Lung (tissue), 12 donors: ENCODE results near the gene GSDME. TPM values are rescaled to one million over a fixed set of nuclear protein-coding genes. Genes with fewer than 3 reads are reported as not detected.

Experiments
- ATAC-seq: fragments of 200-7000 bp; cut with Tn5 transposase; one replicate; pipeline ENCODE4 v1.9.1; 2020; ENCODE audit warnings: moderate number of reproducible peaks; ENCODE audit not compliant: insufficient read depth, low FRiP score
- DNase-seq, 3 donors: peaks; one replicate each; pipeline ENCODE4 v3.0.0-alpha.2; 2013 to 2017
- H3K27ac ChIP-seq, 2 donors: one replicate each; pipeline ENCODE4 v1.5.1; 2013; ENCODE audit warnings: mild to moderate bottlenecking in 2 of 2, moderate library complexity in 2 of 2, control low read depth in 1 of 2, inconsistent platforms in 1 of 2, low read depth in 1 of 2, low read length in 1 of 2
- H3K27me3 ChIP-seq, 3 donors: one replicate each; pipeline ENCODE4 v1.5.1; 2013; ENCODE audit warnings: low read length in 2 of 3; ENCODE audit not compliant: control insufficient read depth in 3 of 3, insufficient read depth in 3 of 3
- H3K36me3 ChIP-seq, 4 donors: one replicate each; pipeline ENCODE4 v1.5.1; 2013; ENCODE audit warnings: low read length in 4 of 4, mild to moderate bottlenecking in 1 of 4, moderate library complexity in 1 of 4; ENCODE audit not compliant: control insufficient read depth in 4 of 4, insufficient read depth in 4 of 4
- H3K4me1 ChIP-seq, 5 donors: one replicate each; pipeline ENCODE4 v1.5.1; 2013; ENCODE audit warnings: low read length in 5 of 5, mild to moderate bottlenecking in 2 of 5, moderate library complexity in 1 of 5; ENCODE audit not compliant: control insufficient read depth in 5 of 5, insufficient read depth in 5 of 5
- H3K4me3 ChIP-seq: one replicate; pipeline ENCODE4 v1.5.1; 2013; ENCODE audit warnings: mild to moderate bottlenecking, control low read depth, moderate library complexity
- H3K9ac ChIP-seq, 2 donors: one replicate each; pipeline ENCODE4 v1.5.1; 2013; ENCODE audit warnings: low read length in 2 of 2, control low read depth in 1 of 2; ENCODE audit not compliant: insufficient read depth in 1 of 2
- H3K9me3 ChIP-seq, 4 donors: one replicate each; pipeline ENCODE4 v1.5.1; 2013; ENCODE audit warnings: low read length in 3 of 4, mild to moderate bottlenecking in 1 of 4, moderate library complexity in 1 of 4; ENCODE audit not compliant: control insufficient read depth in 4 of 4, insufficient read depth in 3 of 4
- WGBS, 2 donors: extraction: QIAGEN DNeasy Blood & Tissue Kit; methylation state at CpG; one replicate each; pipeline ENCODE4 v1.1.7; 2013; 5-methylcytosine and 5-hydroxymethylcytosine counted together
- polyA plus RNA-seq, 2 donors: library from polyadenylated mRNA; stranded (reverse); fragments of 200-250 nt; gene quantifications; one replicate each; pipeline ENCODE4 v1.2.1, GENCODE V29; 2013
- total RNA-seq, 2 donors: library from RNA; depleted of rRNA in 1 of 2; stranded (reverse); fragments of >200 nt in 1 of 2; gene quantifications; one replicate each; pipeline ENCODE4 v1.2.1, GENCODE V29; 2014 to 2021
- TF ChIP-seq, protein P1 (sequence below): IDR thresholded peaks from 2 replicates; pipeline ENCODE4 v1.5.1; 2012; ENCODE audit warnings: mild to moderate bottlenecking; ENCODE audit errors: control extremely low read depth, extremely low read depth
- donor health status: control.
- donor health status: control.
- donor health status: Bipolar disorder and iron deficiency.
- donor health status: healthy.
- donor health status: DM: yes; HTN: yes; CAD: no.

Gene GSDME
- total and polyA plus RNA-seq, 4 donors = 3.0 to 16.6 (median 11.4) TPM

DNA sequence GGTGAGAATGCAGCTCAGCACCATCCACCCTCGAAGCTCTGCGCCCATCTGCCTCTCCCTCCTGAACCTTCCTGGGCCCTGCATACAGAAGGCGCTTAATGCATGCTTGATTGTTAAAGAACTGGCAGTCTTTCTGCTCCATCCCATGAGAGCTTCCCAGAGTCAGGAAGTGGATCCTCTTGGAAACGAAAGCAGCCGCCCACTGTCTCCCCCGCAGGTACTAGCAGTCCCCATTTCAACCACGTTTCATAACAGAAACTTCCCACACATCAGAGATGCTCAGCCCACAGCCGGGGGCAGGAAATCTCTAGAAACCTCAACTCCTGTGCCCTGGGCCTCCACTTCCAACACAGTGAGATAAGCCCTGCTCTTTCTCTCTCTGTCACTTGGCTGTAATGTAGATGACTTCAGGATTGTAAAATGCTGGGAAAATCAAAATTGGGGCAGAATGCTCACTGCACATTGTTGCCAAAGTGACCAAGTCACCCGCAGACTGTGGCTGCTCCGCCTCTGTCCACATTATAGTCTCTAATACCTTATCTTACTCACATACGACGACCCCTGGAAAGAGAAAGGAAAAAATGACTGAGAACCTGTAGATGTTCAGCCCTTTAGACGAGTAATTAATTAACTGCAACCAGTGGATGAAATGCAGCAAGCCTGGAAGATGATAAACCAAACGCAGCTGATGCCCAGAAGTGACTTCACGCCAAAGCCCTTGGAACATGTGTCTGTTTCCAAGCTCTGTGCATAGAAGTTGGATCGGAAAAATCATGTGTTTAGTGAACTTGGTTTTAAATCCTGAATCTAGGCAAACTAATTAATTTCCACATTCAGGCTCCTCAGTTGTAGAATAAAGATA lies 28.5 kb downstream of the GSDME start:
- Histone ChIP-seq H3K27ac (no peak overlapping the region), H3K4me1 (peaks cover 0 to 7% (median 0%) of the 10 kb centered on the region in 5 donors), H3K4me3 (no peak overlapping the region), H3K36me3 (peaks cover 0 to 6% (median 0%) of the 10 kb centered on the region in 4 donors), H3K9me3 (peaks cover 0 to 4% (median 0%) of the 10 kb centered on the region in 4 donors), H3K27me3 (no peaks in the 10 kb centered on the region), H3K9ac (no peak overlapping the region)
- WGBS, 2 donors = 56 to 57% methylated on average over 16 of the region's 16 CpGs
- DNase-seq (peak in 1 of 3 donors; percentile 35), ATAC-seq (no peak)
- TF ChIP-seq, protein P1, sequence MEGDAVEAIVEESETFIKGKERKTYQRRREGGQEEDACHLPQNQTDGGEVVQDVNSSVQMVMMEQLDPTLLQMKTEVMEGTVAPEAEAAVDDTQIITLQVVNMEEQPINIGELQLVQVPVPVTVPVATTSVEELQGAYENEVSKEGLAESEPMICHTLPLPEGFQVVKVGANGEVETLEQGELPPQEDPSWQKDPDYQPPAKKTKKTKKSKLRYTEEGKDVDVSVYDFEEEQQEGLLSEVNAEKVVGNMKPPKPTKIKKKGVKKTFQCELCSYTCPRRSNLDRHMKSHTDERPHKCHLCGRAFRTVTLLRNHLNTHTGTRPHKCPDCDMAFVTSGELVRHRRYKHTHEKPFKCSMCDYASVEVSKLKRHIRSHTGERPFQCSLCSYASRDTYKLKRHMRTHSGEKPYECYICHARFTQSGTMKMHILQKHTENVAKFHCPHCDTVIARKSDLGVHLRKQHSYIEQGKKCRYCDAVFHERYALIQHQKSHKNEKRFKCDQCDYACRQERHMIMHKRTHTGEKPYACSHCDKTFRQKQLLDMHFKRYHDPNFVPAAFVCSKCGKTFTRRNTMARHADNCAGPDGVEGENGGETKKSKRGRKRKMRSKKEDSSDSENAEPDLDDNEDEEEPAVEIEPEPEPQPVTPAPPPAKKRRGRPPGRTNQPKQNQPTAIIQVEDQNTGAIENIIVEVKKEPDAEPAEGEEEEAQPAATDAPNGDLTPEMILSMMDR = no peak

DNA sequence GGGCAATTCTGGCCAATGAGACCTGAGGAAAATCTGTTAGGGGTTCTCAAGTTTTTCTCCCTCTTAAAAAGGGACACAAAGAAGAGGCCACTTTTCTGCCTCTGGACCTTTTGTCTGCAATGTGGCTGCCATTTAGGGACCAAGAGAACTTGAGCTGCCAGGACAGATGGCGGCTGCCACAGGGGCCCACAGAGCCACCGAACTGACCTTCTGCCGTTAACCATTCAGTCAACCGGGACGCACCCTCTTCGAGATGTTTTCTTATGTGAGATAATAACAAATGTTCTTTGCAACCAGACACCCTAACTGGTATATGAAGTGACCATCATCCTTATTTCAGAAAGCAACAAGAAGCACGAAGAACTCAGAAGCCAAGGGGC lies 29.2 kb downstream of the GSDME start:
- ATAC-seq (no peak), DNase-seq (no peak)
- no peak overlapping the region for H3K4me3 ChIP-seq
- H3K27ac ChIP-seq = no peak overlapping the region
- H3K9me3 ChIP-seq = peaks cover 0 to 4% (median 0%) of the 10 kb centered on the region in 4 donors
- H3K27me3 ChIP-seq = no peaks in the 10 kb centered on the region
- 94 to 98% methylated on average over 7 of the region's 7 CpGs for WGBS, 2 donors
- TF ChIP-seq, protein P1 = no peak
- peaks cover 0 to 3% (median 0%) of the 10 kb centered on the region in 4 donors for H3K36me3 ChIP-seq
- peaks cover 0 to 7% (median 0%) of the 10 kb centered on the region in 5 donors for H3K4me1 ChIP-seq
- H3K9ac ChIP-seq = no peak overlapping the region

DNA sequence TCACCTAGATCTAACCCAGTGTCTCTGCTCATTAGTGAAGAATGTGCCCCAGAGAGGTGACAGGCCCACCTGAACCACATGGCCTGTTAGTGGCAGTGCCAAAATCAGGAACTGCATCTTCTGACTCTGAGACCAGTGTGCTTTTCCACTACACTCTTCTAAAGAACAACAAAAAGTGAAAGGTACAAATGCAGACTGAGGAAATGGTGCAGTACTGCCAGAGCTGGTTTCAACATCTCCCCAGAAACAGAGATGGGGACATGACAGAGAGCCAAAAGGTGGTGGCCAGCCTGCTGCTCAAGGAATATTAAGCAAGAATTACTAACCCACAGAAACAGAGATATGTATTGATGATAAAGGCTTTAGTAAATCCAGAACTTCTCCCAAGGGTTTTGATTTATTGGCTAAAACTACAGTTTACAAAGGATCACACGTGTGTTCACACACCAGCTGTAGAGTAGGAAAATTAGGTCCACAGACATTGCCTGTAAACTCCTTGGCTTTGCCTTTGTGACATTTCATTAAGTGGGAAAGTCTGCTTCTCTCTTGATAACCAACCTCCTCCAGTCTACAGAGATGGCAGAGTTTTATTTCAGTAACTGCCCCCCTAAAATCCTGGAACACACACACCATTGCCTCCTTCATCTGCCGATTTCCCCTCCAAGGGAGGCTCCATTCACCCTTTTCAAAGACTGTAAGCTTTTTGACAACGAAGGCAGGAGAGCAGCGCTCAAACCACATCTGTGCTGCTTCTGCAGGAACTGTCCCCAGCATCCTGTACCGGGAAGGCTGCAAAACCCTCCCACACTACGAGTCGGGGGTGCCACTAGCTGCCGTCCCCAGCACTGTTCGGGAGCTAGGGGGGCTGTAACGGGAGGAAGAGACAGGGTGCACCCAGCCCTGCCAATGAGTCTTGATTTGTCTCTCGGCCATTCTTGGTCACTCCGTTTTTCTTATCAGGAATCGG lies 29.8 kb downstream of the GSDME start:
- no peak overlapping the region for H3K9ac ChIP-seq
- H3K27ac ChIP-seq = no peak overlapping the region
- H3K9me3 ChIP-seq = peaks cover 0 to 4% (median 0%) of the 10 kb centered on the region in 4 donors
- TF ChIP-seq, protein P1 = no peak
- H3K27me3 ChIP-seq = no peaks in the 10 kb centered on the region
- H3K4me1 ChIP-seq = peaks cover 0 to 7% (median 0%) of the 10 kb centered on the region in 5 donors
- DNase-seq = no peak
- ATAC-seq = no peak
- H3K4me3 ChIP-seq = no peak overlapping the region
- peaks cover 0 to 3% (median 0%) of the 10 kb centered on the region in 4 donors for H3K36me3 ChIP-seq
- 58 to 82% methylated on average over 13 of the region's 13 CpGs for WGBS, 2 donors
